OCI-LY3 (cell line): ENCODE data around the gene ACSL6.

ENCODE experiments used
- H2AFZ ChIP-seq: fragments of 200-600, 300-600 bp; shearing (Covaris generic); 2 replicates; pipeline ENCODE4 v1.6.0; 2014; ENCODE audit warnings: antibody characterized with exemption, low read depth, low read length
- H3K27ac ChIP-seq: fragments of 200-600, 300-600 bp; sonication (generic); 2 replicates; pipeline ENCODE4 v1.5.1; 2014; ENCODE audit warnings: mild to moderate bottlenecking, low read length, moderate library complexity, mixed read lengths
- H3K27me3 ChIP-seq: fragments of 200-600, 300-600 bp; sonication (generic); 2 replicates; pipeline ENCODE4 v1.6.1; 2014; ENCODE audit warnings: low read depth, low read length, mixed read lengths
- H3K36me3 ChIP-seq: fragments of 200-600, 300-600 bp; sonication (generic); replicated peaks from 2 replicates; pipeline ENCODE3; 2014; ENCODE audit warnings: low read depth, low read length, mixed read lengths
- H3K4me1 ChIP-seq: fragments of 300-600, 200-600 bp; sonication (generic); 2 replicates; pipeline ENCODE4 v1.6.1; 2014; ENCODE audit warnings: low read length, mixed read lengths
- H3K4me2 ChIP-seq: fragments of 200-600, 300-600 bp; sonication (generic); 2 replicates; pipeline ENCODE4 v1.6.1; 2014; ENCODE audit warnings: low read length, mixed read lengths
- H3K4me3 ChIP-seq: fragments of 300-600, 200-600 bp; sonication (generic); 2 replicates; pipeline ENCODE4 v1.5.1; 2014; ENCODE audit warnings: antibody characterized with exemption, mild to moderate bottlenecking, low read length, moderate library complexity
- H3K79me2 ChIP-seq: fragments of 300-600, 200-600 bp; shearing (Covaris generic); 2 replicates; pipeline ENCODE4 v1.6.1; 2014; ENCODE audit warnings: mild to moderate bottlenecking, low read length, mixed read lengths
- H3K9ac ChIP-seq: fragments of 300-600, 200-600 bp; shearing (Covaris generic); 2 replicates; pipeline ENCODE4 v1.6.0; 2014; ENCODE audit warnings: mild to moderate bottlenecking, low read length, moderate library complexity
- H3K9me3 ChIP-seq: fragments of 200-600, 300-600 bp; shearing (Covaris generic); 2 replicates; pipeline ENCODE4 v1.6.1; 2014; ENCODE audit warnings: low read length, mixed read lengths; ENCODE audit not compliant: insufficient read depth
- H4K20me1 ChIP-seq: fragments of 200-600, 300-600 bp; sonication (generic); 2 replicates; pipeline ENCODE4 v1.6.1; 2016; ENCODE audit warnings: low read length, mixed read lengths; ENCODE audit not compliant: insufficient read depth
- EZH2phosphoT487 ChIP-seq: fragments of 200-600 bp; shearing (Covaris generic); IDR thresholded peaks from 2 replicates; pipeline ENCODE4 v1.6.1; 2018; ENCODE audit warnings: antibody characterized with exemption, mixed run types, low read depth
- TF ChIP-seq, protein P1 (sequence below): fragments of 200-600, 300-600 bp; sonication (generic); IDR thresholded peaks from 2 replicates; pipeline ENCODE4 v1.5.1; 2014; ENCODE audit warnings: antibody characterized with exemption, low read length, low read depth

The ACSL6 gene

DNA sequence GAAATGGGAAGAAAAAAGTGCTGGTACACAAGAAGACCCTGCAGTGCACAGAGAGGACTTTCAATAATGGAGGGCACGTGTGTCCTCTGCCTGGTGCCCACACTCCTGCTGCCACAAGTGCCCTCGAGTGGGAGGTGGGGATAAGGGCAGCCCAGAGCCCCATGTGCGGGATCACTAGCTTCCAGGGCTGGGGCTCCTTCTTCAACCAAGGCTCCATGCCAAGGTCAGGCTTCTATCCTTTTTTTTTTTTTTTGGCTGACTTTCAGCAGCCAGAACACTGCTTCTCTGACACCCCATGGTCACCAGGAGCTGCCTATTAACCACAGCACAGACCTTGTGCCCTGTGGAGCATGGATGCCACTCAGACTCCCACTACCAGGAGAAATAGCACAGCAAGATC lies 7.5 kb downstream of the ACSL6 start:
- Histone ChIP-seq H3K79me2 (no peaks in the 10 kb centered on the region), H3K4me2 (no peak overlapping the region), H3K27ac (no peak overlapping the region), H3K4me3 (no peak overlapping the region), H2AFZ (no peak overlapping the region), H3K9me3 (no peaks in the 10 kb centered on the region), H4K20me1 (no peaks in the 10 kb centered on the region), H3K9ac (no peak overlapping the region), H3K27me3 (peaks cover 5% of the 10 kb centered on the region; the same call in 1 of the 2 replicates), H3K36me3 (no peaks in the 10 kb centered on the region), H3K4me1 (no peaks in the 10 kb centered on the region)
- no peak for TF ChIP-seq EZH2phosphoT487
- TF ChIP-seq, protein P1, sequence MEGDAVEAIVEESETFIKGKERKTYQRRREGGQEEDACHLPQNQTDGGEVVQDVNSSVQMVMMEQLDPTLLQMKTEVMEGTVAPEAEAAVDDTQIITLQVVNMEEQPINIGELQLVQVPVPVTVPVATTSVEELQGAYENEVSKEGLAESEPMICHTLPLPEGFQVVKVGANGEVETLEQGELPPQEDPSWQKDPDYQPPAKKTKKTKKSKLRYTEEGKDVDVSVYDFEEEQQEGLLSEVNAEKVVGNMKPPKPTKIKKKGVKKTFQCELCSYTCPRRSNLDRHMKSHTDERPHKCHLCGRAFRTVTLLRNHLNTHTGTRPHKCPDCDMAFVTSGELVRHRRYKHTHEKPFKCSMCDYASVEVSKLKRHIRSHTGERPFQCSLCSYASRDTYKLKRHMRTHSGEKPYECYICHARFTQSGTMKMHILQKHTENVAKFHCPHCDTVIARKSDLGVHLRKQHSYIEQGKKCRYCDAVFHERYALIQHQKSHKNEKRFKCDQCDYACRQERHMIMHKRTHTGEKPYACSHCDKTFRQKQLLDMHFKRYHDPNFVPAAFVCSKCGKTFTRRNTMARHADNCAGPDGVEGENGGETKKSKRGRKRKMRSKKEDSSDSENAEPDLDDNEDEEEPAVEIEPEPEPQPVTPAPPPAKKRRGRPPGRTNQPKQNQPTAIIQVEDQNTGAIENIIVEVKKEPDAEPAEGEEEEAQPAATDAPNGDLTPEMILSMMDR, result no peak

GRCh38 chr5:132003170-132003744 lies 8.2 kb downstream of the ACSL6 start:
- Histone ChIP-seq H3K4me2 (no peak overlapping the region), H3K27me3 (no peaks in the 10 kb centered on the region), H3K4me3 (no peak overlapping the region), H3K9ac (no peak overlapping the region), H3K36me3 (no peaks in the 10 kb centered on the region), H3K4me1 (no peaks in the 10 kb centered on the region), H3K9me3 (no peaks in the 10 kb centered on the region), H4K20me1 (no peaks in the 10 kb centered on the region), H2AFZ (no peak overlapping the region), H3K79me2 (no peaks in the 10 kb centered on the region), H3K27ac (no peak overlapping the region)
- no peak for TF ChIP-seq EZH2phosphoT487
- TF ChIP-seq, protein P1, result no peak

DNA sequence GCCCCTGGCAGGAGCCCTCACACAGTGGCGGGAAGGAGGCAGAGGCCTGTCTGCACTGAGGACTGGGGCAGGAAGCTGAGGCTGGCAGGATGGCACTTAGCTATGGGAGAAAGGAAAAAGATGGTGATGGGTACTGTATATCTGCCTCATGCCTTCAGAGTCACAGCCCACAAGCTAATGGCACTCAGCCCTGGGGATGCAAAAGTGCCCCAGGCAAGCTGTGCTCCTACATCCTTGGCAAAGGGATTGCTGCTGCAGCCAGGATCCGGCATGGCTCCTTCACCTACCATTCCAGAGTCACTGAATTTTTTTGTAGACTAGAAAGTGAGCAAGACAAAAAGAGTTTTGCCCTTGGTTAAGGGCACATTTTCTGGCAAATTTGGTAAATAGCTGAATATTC lies 8.7 kb downstream of the ACSL6 start:
- no peak overlapping the region for H3K4me2 ChIP-seq
- H3K4me1 ChIP-seq, result peaks cover under 1% of the 10 kb centered on the region; the same call in 1 of the 2 replicates
- no peaks in the 10 kb centered on the region for H4K20me1 ChIP-seq
- TF ChIP-seq EZH2phosphoT487, result no peak
- TF ChIP-seq, protein P1, result no peak
- H3K27me3 ChIP-seq, result no peaks in the 10 kb centered on the region
- no peaks in the 10 kb centered on the region for H3K79me2 ChIP-seq
- no peak overlapping the region for H3K4me3 ChIP-seq
- H3K36me3 ChIP-seq, result no peaks in the 10 kb centered on the region
- H3K9ac ChIP-seq, result no peak overlapping the region
- no peak overlapping the region for H2AFZ ChIP-seq
- no peaks in the 10 kb centered on the region for H3K9me3 ChIP-seq
- no peak overlapping the region for H3K27ac ChIP-seq

- no peak overlapping the region for H3K4me2 ChIP-seq
- no peaks in the 10 kb centered on the region for H3K36me3 ChIP-seq
- H3K4me1 ChIP-seq, result peaks cover 9% of the 10 kb centered on the region
- H3K4me3 ChIP-seq, result no peak overlapping the region
- no peak for TF ChIP-seq EZH2phosphoT487
- TF ChIP-seq, protein P1, result no peak
- H3K27me3 ChIP-seq, result no peaks in the 10 kb centered on the region
- no peaks in the 10 kb centered on the region for H3K79me2 ChIP-seq
- no peak overlapping the region for H3K27ac ChIP-seq
- H3K9me3 ChIP-seq, result no peaks in the 10 kb centered on the region
- no peak overlapping the region for H2AFZ ChIP-seq
- no peak overlapping the region for H3K9ac ChIP-seq
- H4K20me1 ChIP-seq, result no peaks in the 10 kb centered on the region
Measured at GRCh38 chr5:132001647-132002561, 9.6 kb downstream of the ACSL6 start.
